ENCODE data around the gene SLF1. TPM values are rescaled to one million over a fixed set of nuclear protein-coding genes. Genes with fewer than 3 reads are reported as not detected.

SLF1 gene
- total RNA-seq, 1 donor from 2014 or later: 48.1 TPM

DNA sequence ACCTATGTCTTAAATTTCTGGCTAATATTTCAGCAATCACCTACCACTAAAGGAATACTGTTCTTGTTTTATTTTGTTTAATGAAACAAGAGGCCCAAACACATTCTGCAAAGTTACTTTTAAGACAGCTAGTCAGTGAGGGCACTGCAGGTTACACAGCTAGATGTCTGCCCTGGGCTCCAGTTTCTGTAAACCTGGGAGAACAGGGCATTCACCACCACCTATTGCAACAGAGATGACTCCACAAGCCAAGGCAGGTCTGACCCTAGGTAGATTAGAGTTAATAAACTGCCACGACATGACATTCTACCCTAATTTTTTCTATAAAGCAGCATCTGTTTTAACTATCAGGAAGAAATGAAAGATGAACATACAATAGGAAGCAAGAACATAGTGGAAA, 90.8 kb downstream of the SLF1 start:
- peaks cover 16% of the 10 kb centered on the region for H3K36me3 Mint-ChIP-seq
- no peak overlapping the region for H3K4me2 ChIP-seq
- no peak overlapping the region for H3K9ac ChIP-seq
- H3K27me3 ChIP-seq: no peaks in the 10 kb centered on the region
- no peak overlapping the region for H3K4me3 ChIP-seq
- H3K27ac Mint-ChIP-seq: no peak overlapping the region
- H4K20me1 ChIP-seq (ENCODE audit: low read depth): no peaks in the 10 kb centered on the region
- peaks cover 13% of the 10 kb centered on the region for H3K4me1 ChIP-seq
- DNase-seq (ENCODE audit: low spot score): no peak
- H3K9me3 Mint-ChIP-seq: no peaks in the 10 kb centered on the region
- H3K27ac ChIP-seq: no peak overlapping the region
- no peaks in the 10 kb centered on the region for H3F3A ChIP-seq (ENCODE audit: low read depth)
- TF ChIP-seq EZH2phosphoT487 (IDR thresholded peaks at IDR 0.05) (no peak), EZH2 (IDR thresholded peaks at IDR 0.05) (no peak)
- TF ChIP-seq, protein P1, sequence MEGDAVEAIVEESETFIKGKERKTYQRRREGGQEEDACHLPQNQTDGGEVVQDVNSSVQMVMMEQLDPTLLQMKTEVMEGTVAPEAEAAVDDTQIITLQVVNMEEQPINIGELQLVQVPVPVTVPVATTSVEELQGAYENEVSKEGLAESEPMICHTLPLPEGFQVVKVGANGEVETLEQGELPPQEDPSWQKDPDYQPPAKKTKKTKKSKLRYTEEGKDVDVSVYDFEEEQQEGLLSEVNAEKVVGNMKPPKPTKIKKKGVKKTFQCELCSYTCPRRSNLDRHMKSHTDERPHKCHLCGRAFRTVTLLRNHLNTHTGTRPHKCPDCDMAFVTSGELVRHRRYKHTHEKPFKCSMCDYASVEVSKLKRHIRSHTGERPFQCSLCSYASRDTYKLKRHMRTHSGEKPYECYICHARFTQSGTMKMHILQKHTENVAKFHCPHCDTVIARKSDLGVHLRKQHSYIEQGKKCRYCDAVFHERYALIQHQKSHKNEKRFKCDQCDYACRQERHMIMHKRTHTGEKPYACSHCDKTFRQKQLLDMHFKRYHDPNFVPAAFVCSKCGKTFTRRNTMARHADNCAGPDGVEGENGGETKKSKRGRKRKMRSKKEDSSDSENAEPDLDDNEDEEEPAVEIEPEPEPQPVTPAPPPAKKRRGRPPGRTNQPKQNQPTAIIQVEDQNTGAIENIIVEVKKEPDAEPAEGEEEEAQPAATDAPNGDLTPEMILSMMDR (IDR thresholded peaks at IDR 0.05): no peak
- no peak overlapping the region for H3K4me3 Mint-ChIP-seq
- no peaks in the 10 kb centered on the region for H3K79me2 ChIP-seq (ENCODE audit: low read depth)
- peaks cover 4% of the 10 kb centered on the region for H3K4me1 Mint-ChIP-seq
- peaks cover 9% of the 10 kb centered on the region for H3K36me3 ChIP-seq
- H3K9me3 ChIP-seq (ENCODE audit: low read depth): no peaks in the 10 kb centered on the region
- no peak overlapping the region for H2AFZ ChIP-seq (replicated peaks)
- no peaks in the 10 kb centered on the region for H3K27me3 Mint-ChIP-seq (ENCODE audit: insufficient read depth, low read depth)

GRCh38 chr5:94711785-94712184, 93.3 kb downstream of the SLF1 start:
- Histone ChIP-seq H3K4me2 (no peak overlapping the region), H4K20me1 (ENCODE audit: low read depth) (no peaks in the 10 kb centered on the region), H3K9ac (no peak overlapping the region), H3K9me3 (ENCODE audit: low read depth) (no peaks in the 10 kb centered on the region), H3K4me1 (peaks cover 13% of the 10 kb centered on the region), H3K27me3 (no peaks in the 10 kb centered on the region), H3K36me3 (peaks cover 12% of the 10 kb centered on the region), H3K4me3 (no peak overlapping the region), H3K27ac (no peak overlapping the region), H3K79me2 (ENCODE audit: low read depth) (no peaks in the 10 kb centered on the region), H2AFZ (replicated peaks) (no peak overlapping the region), H3F3A (ENCODE audit: low read depth) (no peaks in the 10 kb centered on the region)
- H3K4me3 Mint-ChIP-seq: no peak overlapping the region
- no peaks in the 10 kb centered on the region for H3K9me3 Mint-ChIP-seq
- H3K27ac Mint-ChIP-seq: no peak overlapping the region
- peaks cover 4% of the 10 kb centered on the region for H3K4me1 Mint-ChIP-seq
- TF ChIP-seq, protein P1 (IDR thresholded peaks at IDR 0.05): no peak
- no peak for TF ChIP-seq EZH2phosphoT487 (IDR thresholded peaks at IDR 0.05)
- TF ChIP-seq EZH2 (IDR thresholded peaks at IDR 0.05): no peak
- H3K27me3 Mint-ChIP-seq (ENCODE audit: insufficient read depth, low read depth): peaks cover 2% of the 10 kb centered on the region
- no peak for DNase-seq (ENCODE audit: low spot score)
- peaks cover 18% of the 10 kb centered on the region for H3K36me3 Mint-ChIP-seq

GRCh38 chr5:94715768-94716167, 97.3 kb downstream of the SLF1 start:
- no peaks in the 10 kb centered on the region for H3K4me1 Mint-ChIP-seq
- Histone ChIP-seq H4K20me1 (ENCODE audit: low read depth) (no peaks in the 10 kb centered on the region), H3K36me3 (peaks cover 9% of the 10 kb centered on the region), H3K79me2 (ENCODE audit: low read depth) (no peaks in the 10 kb centered on the region), H3K4me2 (no peak overlapping the region), H3K27ac (no peak overlapping the region), H3K9me3 (ENCODE audit: low read depth) (no peaks in the 10 kb centered on the region), H2AFZ (replicated peaks) (no peak overlapping the region), H3F3A (ENCODE audit: low read depth) (no peaks in the 10 kb centered on the region), H3K4me3 (no peak overlapping the region), H3K9ac (no peak overlapping the region), H3K27me3 (no peaks in the 10 kb centered on the region), H3K4me1 (no peaks in the 10 kb centered on the region)
- no peak overlapping the region for H3K4me3 Mint-ChIP-seq
- H3K27ac Mint-ChIP-seq: no peak overlapping the region
- no peak for DNase-seq (ENCODE audit: low spot score)
- peaks cover 6% of the 10 kb centered on the region for H3K9me3 Mint-ChIP-seq
- peaks cover 2% of the 10 kb centered on the region for H3K27me3 Mint-ChIP-seq (ENCODE audit: insufficient read depth, low read depth)
- H3K36me3 Mint-ChIP-seq: peaks cover 13% of the 10 kb centered on the region
- TF ChIP-seq EZH2phosphoT487 (IDR thresholded peaks at IDR 0.05) (no peak), EZH2 (IDR thresholded peaks at IDR 0.05) (no peak)
- TF ChIP-seq, protein P1 (IDR thresholded peaks at IDR 0.05): no peak
